CD14-positive monocyte (primary cell): ENCODE results near the gene SNAI3. TPM values are rescaled to one million over a fixed set of nuclear protein-coding genes. Genes with fewer than 3 reads are reported as not detected.

Experiments used
- DNase-seq, 3 donors: peaks; one replicate each; pipeline ENCODE4 v3.0.0-alpha.2; 2011 to 2022
- H2AFZ ChIP-seq: 2 replicates; pipeline ENCODE4 v1.6.0; 2012; ENCODE audit warnings: mild to moderate bottlenecking, low read depth, low read length, inconsistent platforms; ENCODE audit not compliant: insufficient read depth, poor library complexity, severe bottlenecking
- H3K27ac ChIP-seq, 2 donors: 1 replicate in 1 of 2; 2 replicates in 1 of 2; pipeline ENCODE4 v1.5.1; 2012 to 2013; ENCODE audit warnings: low read length in 2 of 2, control low read depth in 1 of 2, inconsistent platforms in 1 of 2, low read depth in 1 of 2, mild to moderate bottlenecking in 1 of 2
- H3K27me3 ChIP-seq, 2 donors: one replicate each; pipeline versions ENCODE4 v1.6.0 to v1.6.1; 2011 to 2013; ENCODE audit warnings: low read length in 2 of 2; ENCODE audit not compliant: control insufficient read depth in 2 of 2, insufficient read depth in 2 of 2
- H3K36me3 ChIP-seq, 2 donors: replicated peaks in 1 of 2; 1 replicate in 1 of 2; 2 replicates in 1 of 2; pipeline versions ENCODE4 v1.5.1 to v1.6.1; 2012 to 2013; ENCODE audit warnings: low read length in 2 of 2, control low read depth in 1 of 2, inconsistent platforms in 1 of 2, mild to moderate bottlenecking in 1 of 2; ENCODE audit not compliant: insufficient read depth in 2 of 2, control insufficient read depth in 1 of 2
- H3K4me1 ChIP-seq, 2 donors: 1 replicate in 1 of 2; 2 replicates in 1 of 2; pipeline versions ENCODE4 v1.5.1 to v1.6.1; 2012 to 2013; ENCODE audit warnings: low read length in 2 of 2, control low read depth in 1 of 2, inconsistent platforms in 1 of 2, mild to moderate bottlenecking in 1 of 2, moderate library complexity in 1 of 2; ENCODE audit not compliant: insufficient read depth in 2 of 2, control insufficient read depth in 1 of 2
- H3K4me2 ChIP-seq: replicated peaks from 2 replicates; pipeline ENCODE3; 2012; ENCODE audit warnings: low read length, moderate library complexity, mild to moderate bottlenecking; ENCODE audit not compliant: poor library complexity, severe bottlenecking; ENCODE audit errors: extremely low read depth
- H3K4me3 ChIP-seq, 3 experiments: fragments of 200-600 bp in 1 of 3; sonication (generic) in 1 of 3; replicated peaks in 1 of 3; 1 replicate in 2 of 3; 2 replicates in 1 of 3; pipeline ENCODE4 v1.5.1; 2011 to 2013; ENCODE audit warnings: low read length in 3 of 3, mild to moderate bottlenecking in 3 of 3, control low read depth in 2 of 3, low read depth in 2 of 3, inconsistent platforms in 1 of 3, moderate library complexity in 1 of 3
- H3K79me2 ChIP-seq: 2 replicates; pipeline ENCODE4 v1.6.0; 2012; ENCODE audit warnings: mild to moderate bottlenecking, control low read depth, inconsistent platforms, low read length, moderate library complexity; ENCODE audit not compliant: insufficient read depth
- H3K9ac ChIP-seq: 2 replicates; pipeline ENCODE4 v1.6.0; 2017; ENCODE audit warnings: low read length, mild to moderate bottlenecking; ENCODE audit not compliant: insufficient read depth, poor library complexity, severe bottlenecking
- H3K9me3 ChIP-seq, 2 donors: replicated peaks in 1 of 2; 1 replicate in 1 of 2; 2 replicates in 1 of 2; pipeline versions ENCODE4 v1.5.1 to v1.6.1; 2012 to 2013; ENCODE audit warnings: low read length in 2 of 2, control low read depth in 1 of 2; ENCODE audit not compliant: control insufficient read depth in 1 of 2, insufficient read depth in 1 of 2
- H4K20me1 ChIP-seq: 2 replicates; pipeline ENCODE4 v1.6.0; 2012; ENCODE audit warnings: mild to moderate bottlenecking, low read length, control low read depth, moderate library complexity; ENCODE audit not compliant: insufficient read depth
- H3K27ac Mint-ChIP-seq, 7 donors: one replicate each; pipeline ENCODE4 v1.8.0; 2020; ENCODE audit warnings: mild to moderate bottlenecking in 7 of 7, mixed read lengths in 7 of 7, moderate library complexity in 6 of 7, inconsistent platforms in 2 of 7
- H3K27me3 Mint-ChIP-seq, 3 donors: one replicate each; pipeline ENCODE4 v1.8.0; 2021 to 2022; ENCODE audit warnings: low read depth in 3 of 3, mild to moderate bottlenecking in 3 of 3, mixed read lengths in 3 of 3, moderate library complexity in 3 of 3, inconsistent platforms in 1 of 3
- H3K36me3 Mint-ChIP-seq, 2 donors: one replicate each; pipeline ENCODE4 v1.8.0; 2020; ENCODE audit warnings: mixed read lengths in 2 of 2, inconsistent platforms in 1 of 2, mild to moderate bottlenecking in 1 of 2
- H3K4me1 Mint-ChIP-seq: one replicate; pipeline ENCODE4 v1.8.0; 2020; ENCODE audit warnings: mild to moderate bottlenecking, mixed read lengths
- H3K4me3 Mint-ChIP-seq, 2 donors: one replicate each; pipeline ENCODE4 v1.8.0; 2020; ENCODE audit warnings: mild to moderate bottlenecking in 2 of 2, mixed read lengths in 2 of 2, moderate library complexity in 1 of 2
- H3K9me3 Mint-ChIP-seq, 7 donors: one replicate each; pipeline ENCODE4 v1.8.0; 2020 to 2022; ENCODE audit warnings: mixed read lengths in 7 of 7, mild to moderate bottlenecking in 6 of 7, moderate library complexity in 6 of 7, inconsistent platforms in 2 of 7
- WGBS: methylation state at CpG from one replicate; pipeline ENCODE4 v1.1.5; 2013; ENCODE audit warnings: missing lambda C conversion rate; ENCODE audit not compliant: insufficient coverage; 5-methylcytosine and 5-hydroxymethylcytosine counted together
- intact Hi-C, 2 donors: fragments of 100-400 bp; cut with micrococcal nuclease; formaldehyde crosslinking; loops; one replicate each; pipeline versions ENCODE4 v1.15.0 to v1.15.1; 2023
- polyA plus RNA-seq, 3 donors: library from polyadenylated mRNA; depleted of rRNA in 1 of 3; unstranded in 2 of 3; stranded (reverse) in 1 of 3; fragments of 300-500 nt in 2 of 3; fragments of >200 nt in 1 of 3; fragmentation: Illumina TruSeq in 2 of 3; gene quantifications; 1 replicate in 2 of 3; 2 replicates in 1 of 3; pipeline ENCODE4 v1.2.3, GENCODE V29; 2012 to 2021
- TF ChIP-seq, protein P1 (sequence below): fragments of 200-600 bp; IDR thresholded peaks from one replicate; pipeline ENCODE4 v1.8.0; 2022; ENCODE audit warnings: antibody characterized with exemption, mild to moderate bottlenecking

The SNAI3 gene
- polyA plus RNA-seq, 3 donors = 4.2 to 6.4 (median 5.3) TPM

- H3K9ac ChIP-seq = peak overlapping the region; percentile 79
- no peak overlapping the region for H2AFZ ChIP-seq
- peaks cover 65% of the 10 kb centered on the region for H3K4me1 Mint-ChIP-seq
- peak overlapping the region; percentile 99 for H3K4me3 Mint-ChIP-seq
- peaks cover 72 to 79% of the 10 kb centered on the region in 2 donors for H3K4me1 ChIP-seq
- peak; percentile 64 to 70 (median 67) for DNase-seq
- peak overlapping the region; percentile 78 to 96 (median 93) for H3K4me3 ChIP-seq
- H3K27me3 Mint-ChIP-seq = peaks cover 0 to 4% (median 2%) of the 10 kb centered on the region in 3 donors
- no peaks in the 10 kb centered on the region for H3K9me3 ChIP-seq
- peaks cover 44% of the 10 kb centered on the region for H4K20me1 ChIP-seq
- 43% methylated on average over 29 of the region's 31 CpGs for WGBS
- peaks cover 90% of the 10 kb centered on the region for H3K79me2 ChIP-seq
- H3K9me3 Mint-ChIP-seq = peaks cover 0 to under 1% (median 0%) of the 10 kb centered on the region in 7 donors
- H3K27ac Mint-ChIP-seq = peak overlapping the region; percentile 90 to 99 (median 98)
- intact Hi-C loops = loop anchor here (5.0 to 10.0 kb wide), 3 partner anchors 40 to 748 kb away; partner anchors contain the start of genes MVD (in 2 of the 2) and BANP (in 1 of the 2)
- H3K36me3 Mint-ChIP-seq = peaks cover 33 to 50% of the 10 kb centered on the region in 2 donors
- no peaks in the 10 kb centered on the region for H3K27me3 ChIP-seq
- H3K27ac ChIP-seq = peak overlapping the region; percentile 84 to 88
- peak overlapping the region; percentile 83 for H3K4me2 ChIP-seq
- peaks cover 29 to 30% of the 10 kb centered on the region in 2 donors for H3K36me3 ChIP-seq
- TF ChIP-seq, protein P1, sequence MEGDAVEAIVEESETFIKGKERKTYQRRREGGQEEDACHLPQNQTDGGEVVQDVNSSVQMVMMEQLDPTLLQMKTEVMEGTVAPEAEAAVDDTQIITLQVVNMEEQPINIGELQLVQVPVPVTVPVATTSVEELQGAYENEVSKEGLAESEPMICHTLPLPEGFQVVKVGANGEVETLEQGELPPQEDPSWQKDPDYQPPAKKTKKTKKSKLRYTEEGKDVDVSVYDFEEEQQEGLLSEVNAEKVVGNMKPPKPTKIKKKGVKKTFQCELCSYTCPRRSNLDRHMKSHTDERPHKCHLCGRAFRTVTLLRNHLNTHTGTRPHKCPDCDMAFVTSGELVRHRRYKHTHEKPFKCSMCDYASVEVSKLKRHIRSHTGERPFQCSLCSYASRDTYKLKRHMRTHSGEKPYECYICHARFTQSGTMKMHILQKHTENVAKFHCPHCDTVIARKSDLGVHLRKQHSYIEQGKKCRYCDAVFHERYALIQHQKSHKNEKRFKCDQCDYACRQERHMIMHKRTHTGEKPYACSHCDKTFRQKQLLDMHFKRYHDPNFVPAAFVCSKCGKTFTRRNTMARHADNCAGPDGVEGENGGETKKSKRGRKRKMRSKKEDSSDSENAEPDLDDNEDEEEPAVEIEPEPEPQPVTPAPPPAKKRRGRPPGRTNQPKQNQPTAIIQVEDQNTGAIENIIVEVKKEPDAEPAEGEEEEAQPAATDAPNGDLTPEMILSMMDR = no peak
Observed at GRCh38 chr16:88702371-88703210, 16.3 kb upstream of the SNAI3 start.

DNA sequence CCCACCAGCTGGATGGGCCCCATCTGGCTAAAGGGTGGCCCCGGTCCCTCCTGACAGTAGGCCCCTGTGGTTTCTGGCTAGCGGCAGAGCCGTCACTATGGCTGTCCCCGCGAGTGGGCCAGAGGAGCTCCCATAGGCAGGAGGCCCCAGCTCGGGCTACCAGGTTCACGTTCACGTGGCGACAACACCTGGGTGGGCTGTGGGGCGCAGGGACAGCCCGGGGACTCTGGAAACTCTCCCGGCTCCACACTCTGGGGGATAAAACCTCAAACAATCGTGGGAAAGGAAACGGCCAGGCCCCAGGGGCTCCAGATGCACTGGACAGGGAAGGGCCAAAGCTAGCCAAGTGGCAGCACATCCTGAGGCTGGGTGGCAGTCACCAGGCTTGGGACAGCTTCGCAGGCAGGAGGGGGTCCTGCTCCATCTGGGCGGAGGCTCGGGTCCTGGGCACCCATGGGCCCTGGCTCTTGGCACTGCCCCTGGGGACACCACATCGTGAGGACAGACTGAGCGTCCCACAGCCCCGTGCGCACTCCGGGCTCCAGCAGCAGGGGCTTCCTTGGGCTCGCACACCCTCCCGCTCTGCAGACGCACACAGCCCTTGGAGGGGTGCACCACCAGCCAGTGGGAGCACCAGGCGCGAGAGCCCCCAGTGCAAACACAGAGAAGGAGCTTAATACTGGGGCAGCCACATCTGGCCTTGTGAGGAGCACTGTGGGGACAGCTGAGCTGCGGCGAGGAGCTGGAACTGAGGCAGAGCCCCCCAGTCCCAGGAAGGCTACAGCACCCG, 15.5 kb upstream of the SNAI3 start:
- TF ChIP-seq, protein P1 = no peak
- peak overlapping the region; percentile 79 for H3K9ac ChIP-seq
- H3K4me3 Mint-ChIP-seq = peak overlapping the region; percentile 99
- peaks cover 38% of the 10 kb centered on the region in 2 donors for H3K36me3 ChIP-seq
- peaks cover 57% of the 10 kb centered on the region for H3K4me1 Mint-ChIP-seq
- no peaks in the 10 kb centered on the region for H3K27me3 ChIP-seq
- peak overlapping the region; percentile 2 to 96 (median 93) for H3K4me3 ChIP-seq
- H3K4me1 ChIP-seq = peaks cover 65 to 71% of the 10 kb centered on the region in 2 donors
- H3K79me2 ChIP-seq = peaks cover 92% of the 10 kb centered on the region
- H3K36me3 Mint-ChIP-seq = peaks cover 38 to 55% of the 10 kb centered on the region in 2 donors
- H3K27ac Mint-ChIP-seq = peak overlapping the region; percentile 91 to 99 (median 98)
- no peaks in the 10 kb centered on the region for H3K9me3 ChIP-seq
- H3K27me3 Mint-ChIP-seq = peaks cover 0 to 4% (median 2%) of the 10 kb centered on the region in 3 donors
- intact Hi-C loops = loop anchor here (1.0 to 10.0 kb wide), 5 partner anchors 15 to 747 kb away; partner anchors contain the start of genes MVD (in 2 of the 2), BANP (in 1 of the 2) and SNAI3 (in 1 of the 2)
- 34% methylated on average over 27 of the region's 30 CpGs for WGBS
- DNase-seq = no peak
- peaks cover 52% of the 10 kb centered on the region for H4K20me1 ChIP-seq
- H3K4me2 ChIP-seq = peak overlapping the region; percentile 83
- peak overlapping the region; percentile 84 to 88 for H3K27ac ChIP-seq
- H2AFZ ChIP-seq = no peak overlapping the region
- H3K9me3 Mint-ChIP-seq = no peaks in the 10 kb centered on the region
